ENCODE data around the gene ACRV1.

DNA sequence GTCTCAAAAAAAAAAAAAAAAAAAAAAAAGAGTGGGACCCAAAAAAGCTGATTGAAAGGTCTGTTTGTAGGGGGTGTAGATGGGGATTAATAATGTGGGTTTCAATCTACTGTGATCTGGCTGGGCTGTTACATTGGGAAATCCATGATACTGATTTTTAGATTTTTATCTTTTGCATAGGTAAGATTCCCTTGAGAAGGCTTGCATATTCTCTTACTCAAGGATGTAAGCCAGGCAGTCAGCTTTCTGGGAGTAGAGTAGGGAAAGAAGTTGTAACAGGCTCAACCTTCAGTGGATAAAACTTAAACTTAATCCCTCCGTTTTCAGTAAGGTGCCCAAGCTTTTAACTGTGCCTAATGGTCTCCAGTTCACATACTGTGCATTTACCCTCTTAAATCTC is 57.6 kb downstream of the ACRV1 start:
- TF ChIP-seq RFX5 (IDR thresholded peaks at IDR 0.05) (no peak), ELK1 (IDR thresholded peaks at IDR 0.05; ENCODE audit: low read depth, low read length) (no peak), SMC3 (IDR thresholded peaks at IDR 0.05) (no peak)
- TF ChIP-seq, protein P1, sequence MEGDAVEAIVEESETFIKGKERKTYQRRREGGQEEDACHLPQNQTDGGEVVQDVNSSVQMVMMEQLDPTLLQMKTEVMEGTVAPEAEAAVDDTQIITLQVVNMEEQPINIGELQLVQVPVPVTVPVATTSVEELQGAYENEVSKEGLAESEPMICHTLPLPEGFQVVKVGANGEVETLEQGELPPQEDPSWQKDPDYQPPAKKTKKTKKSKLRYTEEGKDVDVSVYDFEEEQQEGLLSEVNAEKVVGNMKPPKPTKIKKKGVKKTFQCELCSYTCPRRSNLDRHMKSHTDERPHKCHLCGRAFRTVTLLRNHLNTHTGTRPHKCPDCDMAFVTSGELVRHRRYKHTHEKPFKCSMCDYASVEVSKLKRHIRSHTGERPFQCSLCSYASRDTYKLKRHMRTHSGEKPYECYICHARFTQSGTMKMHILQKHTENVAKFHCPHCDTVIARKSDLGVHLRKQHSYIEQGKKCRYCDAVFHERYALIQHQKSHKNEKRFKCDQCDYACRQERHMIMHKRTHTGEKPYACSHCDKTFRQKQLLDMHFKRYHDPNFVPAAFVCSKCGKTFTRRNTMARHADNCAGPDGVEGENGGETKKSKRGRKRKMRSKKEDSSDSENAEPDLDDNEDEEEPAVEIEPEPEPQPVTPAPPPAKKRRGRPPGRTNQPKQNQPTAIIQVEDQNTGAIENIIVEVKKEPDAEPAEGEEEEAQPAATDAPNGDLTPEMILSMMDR (IDR thresholded peaks at IDR 0.05), result no peak
- TF ChIP-seq, protein P2, sequence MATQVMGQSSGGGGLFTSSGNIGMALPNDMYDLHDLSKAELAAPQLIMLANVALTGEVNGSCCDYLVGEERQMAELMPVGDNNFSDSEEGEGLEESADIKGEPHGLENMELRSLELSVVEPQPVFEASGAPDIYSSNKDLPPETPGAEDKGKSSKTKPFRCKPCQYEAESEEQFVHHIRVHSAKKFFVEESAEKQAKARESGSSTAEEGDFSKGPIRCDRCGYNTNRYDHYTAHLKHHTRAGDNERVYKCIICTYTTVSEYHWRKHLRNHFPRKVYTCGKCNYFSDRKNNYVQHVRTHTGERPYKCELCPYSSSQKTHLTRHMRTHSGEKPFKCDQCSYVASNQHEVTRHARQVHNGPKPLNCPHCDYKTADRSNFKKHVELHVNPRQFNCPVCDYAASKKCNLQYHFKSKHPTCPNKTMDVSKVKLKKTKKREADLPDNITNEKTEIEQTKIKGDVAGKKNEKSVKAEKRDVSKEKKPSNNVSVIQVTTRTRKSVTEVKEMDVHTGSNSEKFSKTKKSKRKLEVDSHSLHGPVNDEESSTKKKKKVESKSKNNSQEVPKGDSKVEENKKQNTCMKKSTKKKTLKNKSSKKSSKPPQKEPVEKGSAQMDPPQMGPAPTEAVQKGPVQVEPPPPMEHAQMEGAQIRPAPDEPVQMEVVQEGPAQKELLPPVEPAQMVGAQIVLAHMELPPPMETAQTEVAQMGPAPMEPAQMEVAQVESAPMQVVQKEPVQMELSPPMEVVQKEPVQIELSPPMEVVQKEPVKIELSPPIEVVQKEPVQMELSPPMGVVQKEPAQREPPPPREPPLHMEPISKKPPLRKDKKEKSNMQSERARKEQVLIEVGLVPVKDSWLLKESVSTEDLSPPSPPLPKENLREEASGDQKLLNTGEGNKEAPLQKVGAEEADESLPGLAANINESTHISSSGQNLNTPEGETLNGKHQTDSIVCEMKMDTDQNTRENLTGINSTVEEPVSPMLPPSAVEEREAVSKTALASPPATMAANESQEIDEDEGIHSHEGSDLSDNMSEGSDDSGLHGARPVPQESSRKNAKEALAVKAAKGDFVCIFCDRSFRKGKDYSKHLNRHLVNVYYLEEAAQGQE (IDR thresholded peaks at IDR 0.05), result no peak

Measured in A549 (cell line).